ENCODE data around the gene LRRK1.

The LRRK1 gene

GRCh38 chr15:101119181-101119580 is 200.0 kb downstream of the LRRK1 start:
- Histone ChIP-seq H2AFZ (ENCODE audit: low read length) (no peak overlapping the region), H3K79me2 (ENCODE audit: insufficient read depth, low read length) (no peaks in the 10 kb centered on the region), H3K9ac (ENCODE audit: low read length) (no peak overlapping the region), H3K9me3 (ENCODE audit: low read length) (no peaks in the 10 kb centered on the region), H3K4me2 (ENCODE audit: low read length) (no peak overlapping the region), H3K4me3 (ENCODE audit: low read depth, low read length, poor library complexity, severe bottlenecking) (no peak overlapping the region), H3F3A (ENCODE audit: insufficient read depth, low read length) (no peaks in the 10 kb centered on the region), H3K27me3 (ENCODE audit: insufficient read depth, low read length) (peaks cover 7% of the 10 kb centered on the region), H3K4me1 (ENCODE audit: insufficient read depth, low read length, severe bottlenecking) (no peaks in the 10 kb centered on the region), H4K20me1 (ENCODE audit: insufficient read depth, low read length) (no peaks in the 10 kb centered on the region), H3K36me3 (ENCODE audit: insufficient read depth, low read length) (no peaks in the 10 kb centered on the region), H3K27ac (ENCODE audit: low read depth, low read length, poor library complexity, severe bottlenecking) (no peak overlapping the region), H3K9me2 (ENCODE audit: low read depth, low read length) (no peaks in the 10 kb centered on the region)
- TF ChIP-seq CTCF (IDR thresholded peaks at IDR 0.05; ENCODE audit: low read length) (no peak), EZH2 (IDR thresholded peaks at IDR 0.05; ENCODE audit: borderline replicate concordance, low read length) (no peak)
